HG03039 (cell line): ENCODE results near the gene NANOS2.
"Not testable (repeated sequence)": the region's sequence is repeated elsewhere in the genome, so short reads cannot be mapped to it uniquely, and the experiment has no call there.

ENCODE experiments used
- ATAC-seq: cut with Tn5 transposase; IDR thresholded peaks from one replicate; pipeline ENCODE4 v1.9.1; 2021; ENCODE audit warnings: mild to moderate bottlenecking, moderate library complexity; ENCODE audit not compliant: unreplicated experiment

Gene NANOS2

DNA sequence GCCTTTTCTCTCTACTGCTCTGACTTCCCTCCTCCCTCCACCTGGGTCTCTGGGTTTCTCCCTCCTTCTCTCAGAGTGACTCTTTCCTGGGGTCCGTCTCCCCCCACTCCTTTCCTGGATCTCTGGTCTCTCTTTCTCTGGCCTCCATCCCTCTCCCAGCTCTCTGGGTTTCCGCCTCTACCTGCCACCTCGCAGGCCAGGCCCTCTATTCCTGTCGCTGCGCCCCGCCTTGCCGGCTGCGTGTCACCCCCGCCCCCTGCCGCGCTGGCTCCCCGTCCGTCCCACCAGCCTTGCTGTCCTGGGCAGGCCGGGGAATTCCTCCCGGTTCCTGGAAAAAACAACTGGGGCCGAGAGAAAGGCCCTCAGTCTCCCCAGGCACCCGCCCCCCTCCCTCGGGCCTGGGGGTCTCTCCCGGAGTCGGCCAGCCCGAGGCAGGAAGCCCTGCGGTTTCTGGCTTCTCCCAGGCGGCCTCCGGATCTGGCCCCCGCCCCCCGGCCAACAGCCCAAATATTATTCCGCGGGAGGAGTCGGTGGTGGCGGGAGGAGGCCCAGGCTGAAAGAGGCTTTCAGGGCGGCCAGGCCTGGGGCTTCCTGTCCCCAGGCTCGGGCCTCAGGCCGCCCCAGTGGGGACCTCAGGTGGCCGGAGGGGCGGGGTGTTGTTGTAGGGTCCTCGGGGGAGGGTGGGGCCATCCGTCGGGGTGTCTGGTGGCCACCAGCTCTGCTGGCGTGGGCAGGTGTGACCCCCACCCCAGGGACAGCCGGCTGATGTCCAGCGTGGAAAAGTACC lies 38.0 kb downstream of the NANOS2 start:
- no peak for ATAC-seq

DNA sequence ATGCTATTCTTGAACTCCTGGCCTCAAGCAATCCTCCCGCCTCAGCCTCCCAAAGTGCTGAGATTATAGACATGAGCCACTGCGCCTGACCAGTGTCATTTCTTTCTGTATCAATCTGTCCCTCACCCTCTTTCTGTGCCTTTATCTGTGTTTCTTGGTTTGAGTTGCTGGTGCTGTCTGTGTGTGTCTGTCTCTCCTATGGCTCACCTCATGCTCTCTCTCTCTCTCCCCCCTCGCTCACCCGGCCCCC lies 38.5 kb downstream of the NANOS2 start:
- ATAC-seq, result no peak

DNA sequence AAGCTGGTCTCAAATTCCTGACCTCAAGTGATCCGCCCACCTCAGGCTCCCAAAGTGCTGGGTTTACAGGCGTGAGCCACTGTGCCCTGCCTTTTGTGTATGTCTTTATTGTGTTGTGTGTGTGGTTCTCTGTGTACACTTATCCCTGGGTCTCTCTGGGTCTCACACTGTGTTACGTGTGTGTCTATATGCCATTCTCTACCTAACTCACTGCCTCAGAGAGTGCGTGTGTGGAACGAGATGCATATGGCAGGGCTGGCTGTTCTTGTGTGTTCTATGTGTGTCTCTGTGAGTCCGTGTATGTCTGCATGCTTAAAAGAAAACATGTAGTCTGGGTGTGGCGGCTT lies 40.0 kb downstream of the NANOS2 start:
- ATAC-seq, result no peak

DNA sequence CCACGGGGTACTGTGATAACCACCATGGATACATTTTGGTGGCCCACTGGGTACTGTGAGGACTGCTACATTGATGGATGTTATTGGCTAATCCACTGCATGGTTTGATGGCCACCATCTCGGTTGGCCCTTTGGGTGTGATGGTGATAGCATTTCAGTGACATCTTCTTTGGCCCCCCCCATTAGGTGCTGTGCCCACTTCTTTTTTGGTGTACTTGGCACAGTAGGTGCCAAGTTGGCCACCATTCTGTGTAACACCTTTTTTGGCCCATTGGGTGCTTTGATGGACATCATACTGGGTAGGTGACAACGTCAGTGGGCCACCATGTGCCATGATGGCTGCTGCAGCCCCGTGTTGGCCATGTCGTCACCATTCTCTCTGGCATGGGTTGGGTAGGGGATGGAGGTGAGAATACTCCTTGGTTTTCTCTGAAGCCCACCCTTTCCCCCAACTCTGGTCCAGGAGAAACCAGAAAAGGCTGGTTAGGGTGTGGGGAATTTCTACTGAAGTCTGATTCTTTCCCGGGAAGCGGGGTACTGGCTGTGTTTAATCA lies 41.3 kb downstream of the NANOS2 start:
- no peak for ATAC-seq

DNA sequence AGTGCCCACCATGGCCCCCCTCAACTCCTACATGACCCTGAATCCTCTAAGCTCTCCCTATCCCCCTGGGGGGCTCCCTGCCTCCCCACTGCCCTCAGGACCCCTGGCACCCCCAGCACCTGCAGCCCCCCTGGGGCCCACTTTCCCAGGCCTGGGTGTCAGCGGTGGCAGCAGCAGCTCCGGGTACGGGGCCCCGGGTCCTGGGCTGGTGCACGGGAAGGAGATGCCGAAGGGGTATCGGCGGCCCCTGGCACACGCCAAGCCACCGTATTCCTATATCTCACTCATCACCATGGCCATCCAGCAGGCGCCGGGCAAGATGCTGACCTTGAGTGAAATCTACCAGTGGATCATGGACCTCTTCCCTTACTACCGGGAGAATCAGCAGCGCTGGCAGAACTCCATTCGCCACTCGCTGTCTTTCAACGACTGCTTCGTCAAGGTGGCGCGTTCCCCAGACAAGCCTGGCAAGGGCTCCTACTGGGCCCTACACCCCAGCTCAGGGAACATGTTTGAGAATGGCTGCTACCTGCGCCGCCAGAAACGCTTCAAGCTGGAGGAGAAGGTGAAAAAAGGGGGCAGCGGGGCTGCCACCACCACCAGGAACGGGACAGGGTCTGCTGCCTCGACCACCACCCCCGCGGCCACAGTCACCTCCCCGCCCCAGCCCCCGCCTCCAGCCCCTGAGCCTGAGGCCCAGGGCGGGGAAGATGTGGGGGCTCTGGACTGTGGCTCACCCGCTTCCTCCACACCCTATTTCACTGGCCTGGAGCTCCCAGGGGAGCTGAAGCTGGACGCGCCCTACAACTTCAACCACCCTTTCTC lies 42.3 kb downstream of the NANOS2 start:
- ATAC-seq, result no peak

DNA sequence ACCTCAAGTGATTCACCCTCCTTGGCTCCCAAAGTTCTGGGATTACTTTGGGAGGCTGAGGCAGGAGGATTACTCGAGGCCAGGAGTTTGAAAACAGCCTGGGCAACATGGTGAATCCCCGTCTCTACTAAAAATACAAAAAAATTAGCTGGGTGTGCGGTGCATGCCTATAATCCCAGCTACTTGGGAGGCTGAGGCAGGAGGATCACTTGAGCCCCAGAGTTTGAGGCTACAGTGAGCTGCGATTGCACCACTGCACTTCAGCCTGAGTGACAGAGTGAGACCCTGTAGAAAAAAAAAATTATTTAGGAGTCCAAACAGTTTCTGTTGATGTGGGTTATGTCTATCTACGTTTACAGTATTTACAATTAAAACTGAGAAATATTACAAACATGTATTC lies 43.8 kb downstream of the NANOS2 start:
- ATAC-seq, result no peak

DNA sequence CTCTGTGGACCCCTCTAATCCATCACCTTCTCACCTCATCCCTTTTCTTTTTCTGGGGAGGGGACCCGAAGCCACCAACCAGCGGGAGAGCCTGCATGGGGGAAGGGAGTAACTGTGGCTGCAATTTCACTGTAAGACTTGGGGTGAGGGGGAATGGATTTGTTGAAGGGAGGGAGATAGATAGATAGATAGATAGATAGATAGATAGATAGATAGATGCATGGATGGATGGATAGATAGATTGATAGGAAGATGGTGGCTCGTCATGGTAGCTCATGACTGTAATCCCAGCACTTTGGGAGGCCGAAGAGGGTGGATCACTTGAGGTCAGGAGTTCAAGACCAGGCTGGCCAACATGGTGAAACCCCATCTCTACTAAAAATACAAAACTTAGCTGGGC lies 47.3 kb downstream of the NANOS2 start:
- not testable (repeated sequence) for ATAC-seq

DNA sequence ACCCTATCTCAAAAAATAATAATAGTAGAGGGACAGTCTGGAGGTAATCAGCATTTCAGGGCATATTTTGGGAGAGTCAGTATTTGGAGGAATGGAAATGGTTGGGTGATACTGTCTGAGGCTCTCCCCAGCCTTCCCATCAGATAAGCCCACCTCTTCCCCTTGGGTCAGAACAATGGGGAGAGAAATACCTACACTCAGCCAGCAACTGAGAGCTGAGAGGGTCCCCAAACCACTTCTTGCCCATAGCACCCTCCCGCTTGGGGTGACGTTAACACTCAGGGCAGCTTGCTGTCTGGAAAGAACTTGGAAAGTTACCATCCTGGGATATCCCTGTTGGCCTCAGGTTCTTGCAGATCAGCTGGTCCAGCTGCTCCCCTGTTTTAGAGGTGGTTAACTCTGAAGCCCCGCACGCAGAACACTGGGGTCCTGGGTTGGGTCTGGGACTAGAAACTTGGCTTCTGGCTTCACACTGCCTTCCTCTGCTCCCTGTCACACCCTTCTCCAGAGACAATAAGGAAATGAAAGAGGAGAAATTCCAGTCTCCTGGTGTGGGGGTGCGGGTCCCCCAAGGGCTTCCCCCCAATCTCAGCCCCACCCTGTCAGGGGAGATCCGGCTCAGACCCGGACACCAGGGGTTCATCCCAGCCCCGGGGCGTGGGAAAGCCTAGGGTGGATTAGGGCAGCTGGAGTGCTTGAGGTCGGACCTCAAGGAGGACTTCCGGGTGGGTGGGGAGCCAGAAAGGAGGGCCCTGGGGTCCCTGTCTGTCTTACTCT lies 48.0 kb downstream of the NANOS2 start:
- no peak for ATAC-seq

DNA sequence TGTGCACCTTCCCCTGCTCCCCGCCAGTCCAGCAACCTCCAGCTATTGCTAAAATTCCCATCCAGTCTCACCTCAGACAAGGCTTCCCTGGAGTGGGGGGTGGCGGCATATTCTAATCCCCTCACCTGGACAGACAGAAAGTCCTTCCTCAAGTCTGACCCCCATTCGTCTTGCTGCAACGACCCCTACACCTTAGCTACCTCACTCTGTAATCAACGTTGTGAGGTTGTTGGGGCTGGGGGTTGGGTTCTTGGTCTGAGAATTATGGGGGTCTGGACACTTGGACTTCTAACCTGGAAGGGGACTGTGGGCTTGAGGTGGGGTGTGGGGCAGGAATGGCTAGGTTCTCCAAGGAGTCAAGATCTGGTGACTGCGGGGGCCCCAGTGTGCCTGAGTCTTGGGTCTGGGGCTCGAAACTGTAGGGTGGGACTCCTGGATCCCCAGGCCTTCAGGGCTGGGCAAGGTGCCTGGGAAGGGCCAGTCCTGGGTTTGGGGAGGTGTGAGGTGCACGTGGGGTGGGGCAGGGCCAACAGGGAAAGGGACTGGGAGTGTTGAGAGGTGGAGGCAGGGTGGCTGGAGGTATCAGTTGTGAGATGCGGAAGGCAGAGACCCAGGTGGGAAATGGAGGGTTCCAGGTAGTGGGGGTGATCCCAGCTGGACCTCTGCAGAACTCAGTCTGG lies 49.2 kb downstream of the NANOS2 start:
- ATAC-seq, result no peak

DNA sequence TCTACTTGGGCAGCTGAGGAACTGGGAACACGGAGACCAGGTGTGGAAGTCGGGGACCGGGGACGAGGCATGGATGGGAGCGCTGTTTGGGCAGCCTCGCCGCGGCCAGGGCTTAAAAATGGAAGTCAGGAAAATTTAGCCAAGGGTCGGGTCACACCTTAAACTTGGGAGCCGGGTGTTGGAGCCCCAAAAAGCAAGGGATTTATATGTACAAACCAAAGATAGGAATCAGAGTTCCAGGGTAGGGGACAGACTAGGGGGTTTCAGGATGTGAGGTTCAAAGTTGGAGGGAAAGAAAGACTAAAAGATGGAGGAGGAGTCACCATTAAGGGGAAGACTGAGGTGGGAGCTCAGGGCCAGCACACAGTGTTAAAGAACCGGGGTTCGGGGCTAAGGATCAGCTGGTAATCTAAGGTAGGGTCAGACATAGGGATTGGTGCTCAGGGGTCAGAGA lies 49.9 kb downstream of the NANOS2 start:
- ATAC-seq, result no peak

DNA sequence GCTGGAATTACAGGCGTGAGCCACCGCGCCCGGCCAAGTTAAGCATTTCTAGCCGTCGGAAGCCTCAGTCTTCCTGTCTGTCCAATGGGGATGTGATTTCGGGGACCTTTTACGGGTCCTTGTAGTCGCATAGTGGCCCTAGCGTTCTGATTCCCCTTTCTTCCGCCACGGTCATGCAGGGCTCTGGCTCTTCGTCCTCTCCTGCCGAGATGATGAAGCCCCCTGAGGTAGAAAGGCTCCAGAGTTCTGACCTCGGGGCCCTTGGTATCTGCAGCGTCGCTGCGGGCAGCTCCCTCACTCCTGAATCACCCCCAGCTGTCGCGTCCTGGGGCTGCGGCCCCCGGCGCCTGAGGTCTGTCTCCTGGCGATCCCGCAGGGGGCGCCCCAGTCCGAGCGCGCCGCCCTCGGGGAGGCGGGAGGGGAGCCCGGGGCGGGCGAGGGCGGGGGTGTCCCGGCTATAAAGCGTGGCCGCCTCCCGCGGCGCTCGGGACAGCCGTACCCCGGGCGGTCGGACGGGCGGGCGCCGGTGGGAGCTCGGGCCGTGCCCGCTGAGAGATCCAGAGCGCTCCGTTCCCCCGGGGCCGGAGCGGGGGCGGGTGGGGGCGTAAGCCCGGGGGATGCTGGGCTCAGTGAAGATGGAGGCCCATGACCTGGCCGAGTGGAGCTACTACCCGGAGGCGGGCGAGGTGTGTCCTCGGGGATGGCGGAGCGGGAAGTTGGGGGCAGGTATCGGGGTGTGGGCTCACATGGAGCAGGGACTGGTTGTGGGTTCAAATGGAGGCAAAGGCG lies 50.5 kb downstream of the NANOS2 start, which contains the start of gene FOXA3:
Gene FOXA3 (plus strand): TSS at position 487 of the 789 bp plus-strand sequence. CDS start 131 bp downstream, at position 618.
- ATAC-seq, result no peak

DNA sequence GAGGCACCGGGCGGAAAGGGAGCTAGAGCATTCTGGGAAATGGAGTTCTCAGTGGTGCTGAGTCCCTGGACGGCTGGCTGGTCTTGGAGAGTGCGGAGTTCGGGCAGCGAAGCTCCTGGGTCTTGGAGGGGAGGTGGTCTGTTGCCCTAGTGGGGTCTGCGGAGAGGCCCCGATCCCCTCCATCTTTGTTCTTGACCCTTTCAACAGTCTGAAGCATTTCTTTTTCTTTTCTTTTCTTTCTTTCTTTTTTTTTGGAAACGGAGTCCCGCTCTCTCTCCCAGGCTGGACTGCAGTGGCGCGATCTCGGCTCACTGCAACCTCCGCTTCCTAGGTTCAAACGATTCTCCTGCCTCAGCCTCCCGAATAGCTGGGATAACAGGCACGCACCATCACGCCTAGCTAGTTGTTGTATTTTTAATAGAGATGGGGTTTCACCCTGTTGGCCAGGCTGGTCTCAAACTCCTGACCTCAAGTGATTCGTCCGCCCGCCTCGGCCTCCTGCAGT lies 51.2 kb downstream of the NANOS2 start:
- ATAC-seq, result no peak
